Mesenchymal stem cell (in vitro differentiated cells and primary cell): ENCODE data around the gene IL17RE.

ENCODE experiments used
- DNase-seq: peaks from one replicate; pipeline ENCODE4 v3.0.0-alpha.2; 2013
- H2AFZ ChIP-seq: one replicate; pipeline ENCODE4 v1.6.1; 2013; ENCODE audit warnings: low read depth, mild to moderate bottlenecking, control low read depth, inconsistent platforms, low read length, moderate library complexity
- H2AK5ac ChIP-seq: 2 replicates; pipeline ENCODE4 v1.6.1; 2013; ENCODE audit warnings: low read length, moderate library complexity, mild to moderate bottlenecking, inconsistent platforms; ENCODE audit not compliant: severe bottlenecking
- H2BK120ac ChIP-seq: one replicate; pipeline ENCODE4 v1.6.1; 2013; ENCODE audit warnings: low read depth, mild to moderate bottlenecking, inconsistent platforms, low read length, moderate library complexity
- H2BK12ac ChIP-seq, 2 experiments: one replicate each; pipeline ENCODE4 v1.6.1; 2013; ENCODE audit warnings: inconsistent platforms in 2 of 2, low read length in 2 of 2, mild to moderate bottlenecking in 2 of 2, moderate library complexity in 2 of 2, control low read depth in 1 of 2
- H2BK15ac ChIP-seq: one replicate; pipeline ENCODE4 v1.6.1; 2013; ENCODE audit warnings: mild to moderate bottlenecking, low read depth, inconsistent platforms; ENCODE audit not compliant: poor library complexity, severe bottlenecking
- H2BK5ac ChIP-seq: 2 replicates; pipeline ENCODE4 v1.6.1; 2013; ENCODE audit warnings: low read depth, mild to moderate bottlenecking, low read length, control low read depth, inconsistent platforms; ENCODE audit not compliant: poor library complexity, severe bottlenecking
- H3K14ac ChIP-seq, 2 experiments: one replicate each; pipeline ENCODE4 v1.6.1; 2013; ENCODE audit warnings: inconsistent platforms in 2 of 2, low read length in 2 of 2, control low read depth in 1 of 2, mild to moderate bottlenecking in 1 of 2, moderate library complexity in 1 of 2
- H3K18ac ChIP-seq, 2 experiments: one replicate each; pipeline ENCODE4 v1.6.1; 2013; ENCODE audit warnings: inconsistent platforms in 2 of 2, low read length in 2 of 2, control low read depth in 1 of 2, low read depth in 1 of 2, mild to moderate bottlenecking in 1 of 2
- H3K23ac ChIP-seq, 2 experiments: one replicate each; pipeline ENCODE4 v1.6.1; 2013; ENCODE audit warnings: inconsistent platforms in 2 of 2, low read length in 2 of 2, mild to moderate bottlenecking in 2 of 2, moderate library complexity in 2 of 2, control low read depth in 1 of 2
- H3K27ac ChIP-seq: 2 replicates; pipeline ENCODE4 v1.5.1; 2013; ENCODE audit warnings: mild to moderate bottlenecking, moderate library complexity, low read length, control low read depth, inconsistent platforms; ENCODE audit not compliant: poor library complexity, severe bottlenecking
- H3K27me3 ChIP-seq, 2 experiments: 2 replicates each; pipeline versions ENCODE4 v1.6.1 to v1.7.0; 2013; ENCODE audit warnings: low read length in 2 of 2, mild to moderate bottlenecking in 2 of 2, moderate library complexity in 2 of 2, control low read depth in 1 of 2, inconsistent platforms in 1 of 2; ENCODE audit not compliant: control insufficient read depth in 1 of 2, insufficient read depth in 1 of 2
- H3K36me3 ChIP-seq, 2 experiments: 2 replicates each; pipeline versions ENCODE4 v1.6.1 to v1.7.0; 2013; ENCODE audit warnings: low read length in 2 of 2, control low read depth in 1 of 2, inconsistent platforms in 1 of 2, low read depth in 1 of 2, mild to moderate bottlenecking in 1 of 2; ENCODE audit not compliant: insufficient read depth in 2 of 2, control insufficient read depth in 1 of 2
- H3K4ac ChIP-seq, 2 experiments: one replicate each; pipeline ENCODE4 v1.6.1; 2013; ENCODE audit warnings: inconsistent platforms in 2 of 2, low read length in 2 of 2, mild to moderate bottlenecking in 2 of 2, moderate library complexity in 2 of 2, control low read depth in 1 of 2, low read depth in 1 of 2
- H3K4me1 ChIP-seq: 2 replicates; pipeline ENCODE4 v1.6.1; 2013; ENCODE audit warnings: low read depth, low read length, control low read depth; ENCODE audit not compliant: control insufficient read depth, insufficient read depth
- H3K4me2 ChIP-seq: 2 replicates; pipeline ENCODE4 v1.6.1; 2013; ENCODE audit warnings: low read length, mild to moderate bottlenecking, inconsistent platforms; ENCODE audit not compliant: poor library complexity, severe bottlenecking
- H3K4me3 ChIP-seq, 2 experiments: 2 replicates each; pipeline versions ENCODE4 v1.5.1 to v1.7.0; 2013; ENCODE audit warnings: low read length in 2 of 2, mild to moderate bottlenecking in 2 of 2, control low read depth in 1 of 2, low read depth in 1 of 2; ENCODE audit not compliant: insufficient read depth in 1 of 2
- H3K79me1 ChIP-seq: replicated peaks from 2 replicates; pipeline ENCODE4 v1.6.1; 2013; ENCODE audit warnings: mild to moderate bottlenecking, control low read depth, low read length, inconsistent platforms; ENCODE audit not compliant: poor library complexity, severe bottlenecking
- H3K9ac ChIP-seq: 2 replicates; pipeline ENCODE4 v1.7.0; 2013; ENCODE audit warnings: mild to moderate bottlenecking, low read length, moderate library complexity
- H3K9me3 ChIP-seq: 2 replicates; pipeline ENCODE4 v1.7.0; 2013; ENCODE audit warnings: mild to moderate bottlenecking, low read length; ENCODE audit not compliant: control insufficient read depth
- H4K8ac ChIP-seq: one replicate; pipeline ENCODE4 v1.6.1; 2013; ENCODE audit warnings: inconsistent platforms, mild to moderate bottlenecking, low read length, moderate library complexity
- H4K91ac ChIP-seq: one replicate; pipeline ENCODE4 v1.6.1; 2013; ENCODE audit warnings: mild to moderate bottlenecking, low read length, inconsistent platforms
- WGBS: methylation state at CpG from one replicate; pipeline ENCODE4 v1.1.7; 2013; ENCODE audit warnings: mixed read lengths; 5-methylcytosine and 5-hydroxymethylcytosine counted together

Gene IL17RE

GRCh38 chr3:9951598-9951961 is 48.9 kb downstream of the IL17RE start:
- no peak overlapping the region for H2BK12ac ChIP-seq
- no peak overlapping the region for H3K23ac ChIP-seq
- no peak for DNase-seq
- H2BK120ac ChIP-seq: no peak overlapping the region
- H4K8ac ChIP-seq: peak overlapping the region; percentile 86
- H3K4me3 ChIP-seq: peak overlapping the region; percentile 84 to 90
- no peak overlapping the region for H4K91ac ChIP-seq
- peaks cover 27% of the 10 kb centered on the region for H3K4me1 ChIP-seq
- H3K4ac ChIP-seq: no peak overlapping the region
- peaks cover 10% of the 10 kb centered on the region for H3K79me1 ChIP-seq
- 49% methylated on average over 10 of the region's 10 CpGs for WGBS
- H3K27ac ChIP-seq: no peak overlapping the region
- H3K36me3 ChIP-seq: peaks cover 15 to 23% of the 10 kb centered on the region in 2 experiments
- no peak overlapping the region for H2BK5ac ChIP-seq
- peak overlapping the region; percentile 77 for H3K9ac ChIP-seq
- H3K18ac ChIP-seq: peak overlapping the region in 1 of 2 experiments; percentile 85
- H3K27me3 ChIP-seq: no peaks in the 10 kb centered on the region
- H3K4me2 ChIP-seq: peak overlapping the region; percentile 96
- H2BK15ac ChIP-seq: no peak overlapping the region
- H2AFZ ChIP-seq: peak overlapping the region; percentile 89
- peak overlapping the region in 1 of 2 experiments; percentile 36 for H3K14ac ChIP-seq
- H3K9me3 ChIP-seq: no peaks in the 10 kb centered on the region
- H2AK5ac ChIP-seq: no peak overlapping the region

GRCh38 chr3:9951962-9952805 is 49.5 kb downstream of the IL17RE start, which contains the start of gene PRRT3:
PRRT3 (minus strand) TSS chr3:9952408; CDS start chr3:9950115, 2,293 bp downstream.
- Histone ChIP-seq H3K9me3 (no peaks in the 10 kb centered on the region), H3K4me3 (peak within 1 kb of the TSS; percentile 84 to 90), H3K18ac (peak within 1 kb of the TSS; percentile 35 to 85), H3K9ac (peak within 1 kb of the TSS; percentile 77), H2BK12ac (no peak within 1 kb of the TSS), H4K91ac (no peak within 1 kb of the TSS), H2AFZ (peak within 1 kb of the TSS; percentile 89), H2BK5ac (no peak within 1 kb of the TSS), H3K79me1 (peaks cover 10% of the 10 kb centered on the region), H3K23ac (no peak within 1 kb of the TSS), H3K4me2 (peak within 1 kb of the TSS; percentile 96), H2AK5ac (no peak within 1 kb of the TSS), H3K27me3 (no peaks in the 10 kb centered on the region), H3K4ac (peak within 1 kb of the TSS; percentile 6 to 54), H2BK15ac (peak within 1 kb of the TSS; percentile 52), H4K8ac (peak within 1 kb of the TSS; percentile 86), H3K27ac (no peak within 1 kb of the TSS), H3K14ac (peak within 1 kb of the TSS in 1 of 2 experiments; percentile 44), H3K4me1 (peaks cover 21% of the 10 kb centered on the region), H3K36me3 (peaks cover 15 to 21% of the 10 kb centered on the region in 2 experiments), H2BK120ac (peak within 1 kb of the TSS; percentile 50)
- WGBS: 4% methylated on average over 43 of the region's 52 CpGs
- DNase-seq: peak; percentile 34

- Histone ChIP-seq H3K4ac (no peak overlapping the region), H2BK15ac (no peak overlapping the region), H2BK120ac (no peak overlapping the region), H4K91ac (no peak overlapping the region), H3K4me3 (no peak overlapping the region), H2BK5ac (no peak overlapping the region), H3K9ac (no peak overlapping the region), H3K9me3 (no peaks in the 10 kb centered on the region), H3K18ac (no peak overlapping the region), H2BK12ac (no peak overlapping the region), H3K23ac (no peak overlapping the region), H3K27ac (no peak overlapping the region), H3K4me1 (peaks cover 16% of the 10 kb centered on the region), H3K79me1 (peaks cover 6% of the 10 kb centered on the region), H3K4me2 (no peak overlapping the region), H3K14ac (no peak overlapping the region), H2AFZ (no peak overlapping the region), H4K8ac (no peak overlapping the region), H2AK5ac (no peak overlapping the region), H3K36me3 (peaks cover under 1 to 7% of the 10 kb centered on the region in 2 experiments), H3K27me3 (no peaks in the 10 kb centered on the region)
- WGBS: 49% methylated on average over 10 of the region's 12 CpGs
- DNase-seq: peak; percentile 26
These were observed 52.4 kb downstream of the IL17RE start for GRCh38 chr3:9955067-9955502.

GRCh38 chr3:9955611-9956352 is 53.1 kb downstream of the IL17RE start:
- H2BK5ac ChIP-seq: no peak overlapping the region
- H3K14ac ChIP-seq: no peak overlapping the region
- H4K8ac ChIP-seq: no peak overlapping the region
- WGBS: 82% methylated on average over 3 of the region's 5 CpGs
- H3K9ac ChIP-seq: peak overlapping the region; percentile 15
- H3K23ac ChIP-seq: no peak overlapping the region
- no peak overlapping the region for H3K27ac ChIP-seq
- H3K79me1 ChIP-seq: peaks cover 6% of the 10 kb centered on the region
- H3K4ac ChIP-seq: no peak overlapping the region
- no peak overlapping the region for H3K18ac ChIP-seq
- no peak overlapping the region for H2AK5ac ChIP-seq
- no peaks in the 10 kb centered on the region for H3K9me3 ChIP-seq
- no peak overlapping the region for H2AFZ ChIP-seq
- H3K4me2 ChIP-seq: no peak overlapping the region
- no peak overlapping the region for H2BK15ac ChIP-seq
- peaks cover 0 to 8% of the 10 kb centered on the region in 2 experiments for H3K36me3 ChIP-seq
- H4K91ac ChIP-seq: no peak overlapping the region
- no peak overlapping the region for H2BK12ac ChIP-seq
- H3K27me3 ChIP-seq: no peaks in the 10 kb centered on the region
- no peak overlapping the region for H3K4me3 ChIP-seq
- H2BK120ac ChIP-seq: no peak overlapping the region
- no peak for DNase-seq
- peaks cover 16% of the 10 kb centered on the region for H3K4me1 ChIP-seq
